VCaP (cell line): ENCODE results near the gene ADGRG6.

Experiments used
- H3K27ac ChIP-seq: fragments of 450-650 bp; 2 replicates; pipeline ENCODE4 v1.5.1; 2017
- CTCF ChIP-seq: fragments of 450-650 bp; conservative IDR thresholded peaks from 2 replicates; pipeline ENCODE4 v1.5.1; 2017; ENCODE audit warnings: mild to moderate bottlenecking, moderate library complexity

Gene ADGRG6

GRCh38 chr6:142378138-142378875 lies 76.5 kb downstream of the ADGRG6 start:
- H3K27ac ChIP-seq: peak overlapping the region; percentile 49

GRCh38 chr6:142380626-142381025 lies 78.8 kb downstream of the ADGRG6 start:
- H3K27ac ChIP-seq: no peak overlapping the region
- TF ChIP-seq CTCF: no peak

More at GRCh38 chr6:142378138-142378875, 76.5 kb downstream of the ADGRG6 start:
- TF ChIP-seq CTCF: no peak

GRCh38 chr6:142381181-142381580 lies 79.4 kb downstream of the ADGRG6 start:
- no peak for TF ChIP-seq CTCF

GRCh38 chr6:142381845-142382378 lies 80.1 kb downstream of the ADGRG6 start:
- TF ChIP-seq CTCF: no peak
- H3K27ac ChIP-seq: no peak overlapping the region

More at GRCh38 chr6:142381181-142381580, 79.4 kb downstream of the ADGRG6 start:
- no peak overlapping the region for H3K27ac ChIP-seq

GRCh38 chr6:142384519-142385254 lies 82.9 kb downstream of the ADGRG6 start:
- TF ChIP-seq CTCF: no peak
- H3K27ac ChIP-seq: no peak overlapping the region

- TF ChIP-seq CTCF: no peak
- H3K27ac ChIP-seq: no peak overlapping the region
Measured at GRCh38 chr6:142385352-142385751, 83.5 kb downstream of the ADGRG6 start.

- no peak overlapping the region for H3K27ac ChIP-seq
- no peak for TF ChIP-seq CTCF
Measured at GRCh38 chr6:142386657-142387056, 84.8 kb downstream of the ADGRG6 start.
